ENCODE results near the gene DDX43.

- TF ChIP-seq CTCF (IDR thresholded peaks at IDR 0.05) (no peak), MAX (CRISPR knock-in tag; IDR thresholded peaks at IDR 0.05) (no peak), CREM (CRISPR knock-in tag; IDR thresholded peaks at IDR 0.05) (no peak), NR2C2 (CRISPR knock-in tag; IDR thresholded peaks at IDR 0.05) (no peak), ATF6 (CRISPR knock-in tag; IDR thresholded peaks at IDR 0.05) (no peak)
Observed at GRCh38 chr6:73362358-73362757, 32.3 kb upstream of the DDX43 start, which contains the start of gene KHDC3L.

Measured in WTC11 (cell line).